Adrenal gland (tissue), 12 donors: ENCODE measurements around the gene DNAH3. TPM values are rescaled to one million over a fixed set of nuclear protein-coding genes. Genes with fewer than 3 reads are reported as not detected.
A peak's percentile ranks its signal among the peaks of the same experiment; 100 is the strongest.
"Not testable (repeated sequence)": the region's sequence is repeated elsewhere in the genome, so short reads cannot be mapped to it uniquely, and the experiment has no call there.

Source experiments
- DNase-seq, 7 donors: peaks; one replicate each; pipeline ENCODE4 v3.0.0-alpha.2; 2019 to 2020
- H3K27ac ChIP-seq, 5 donors: fragments of 200-600 bp; sonication (generic) in 4 of 5; 1 replicate in 3 of 5; 2 replicates in 2 of 5; pipeline versions ENCODE4 v1.5.1 to v1.8.0; 2016 to 2020; ENCODE audit warnings: mild to moderate bottlenecking in 1 of 5
- H3K27me3 ChIP-seq: fragments of 200-600 bp; 2 replicates; pipeline ENCODE4 v1.8.0; 2021
- H3K36me3 ChIP-seq, 2 donors: fragments of 200-600 bp; replicated peaks in 1 of 2; 1 replicate in 1 of 2; 2 replicates in 1 of 2; pipeline versions ENCODE4 v1.5.1 to v1.8.0; 2018 to 2022
- H3K4me1 ChIP-seq, 2 donors: fragments of 200-600 bp; replicated peaks in 1 of 2; 1 replicate in 1 of 2; 2 replicates in 1 of 2; pipeline versions ENCODE4 v1.5.1 to v1.8.0; 2018 to 2021
- H3K4me3 ChIP-seq, 4 donors: fragments of 200-600 bp; sonication (generic) in 3 of 4; one replicate each; pipeline ENCODE4 v1.5.1; 2016 to 2018
- H3K9me3 ChIP-seq, 3 donors: fragments of 200-600 bp; sonication (generic) in 1 of 3; replicated peaks in 1 of 3; 1 replicate in 2 of 3; 2 replicates in 1 of 3; pipeline versions ENCODE4 v1.5.1 to v1.8.0; 2016 to 2021
- CTCF ChIP-seq, 6 experiments: fragments of 450-650 bp in 4 of 6; fragments of 200-600 bp in 2 of 6; sonication (generic) in 1 of 6; IDR thresholded peaks; 1 replicate in 5 of 6; 2 replicates in 1 of 6; pipeline versions ENCODE4 v1.5.1 to v1.8.0; 2016 to 2021; ENCODE audit warnings: antibody characterized with exemption in 6 of 6, mild to moderate bottlenecking in 2 of 6, moderate library complexity in 1 of 6
- POLR2A ChIP-seq, 2 donors: fragments of 450-650 bp; IDR thresholded peaks; one replicate each; pipeline ENCODE4 v1.6.1; 2017; ENCODE audit warnings: antibody characterized with exemption in 2 of 2, mild to moderate bottlenecking in 2 of 2, moderate library complexity in 1 of 2
- WGBS, 4 donors: extraction: QIAGEN DNeasy Blood & Tissue Kit in 2 of 4; methylation state at CpG; one replicate each; pipeline versions ENCODE4 v1.1.5 to v1.1.7; 2013 to 2017; 5-methylcytosine and 5-hydroxymethylcytosine counted together
- intact Hi-C, 2 donors: fragments of 100-400 bp; cut with DNase I; formaldehyde crosslinking; loops; one replicate each; pipeline versions ENCODE4 v1.14.1 to v1.15.0; 2022 to 2023
- polyA plus RNA-seq, 3 donors: library from polyadenylated mRNA; stranded (reverse); fragments of 200-250 nt in 2 of 3; fragments of 350-450 nt in 1 of 3; fragmentation: Illumina TruSeq in 1 of 3; extraction: RNeasy Lipid Tissue Mini Kit (QIAGEN cat#74804) in 1 of 3; gene quantifications; one replicate each; pipeline ENCODE4 v1.2.3, GENCODE V29; 2013 to 2014
- total RNA-seq, 9 donors: library from RNA; depleted of rRNA in 4 of 9; stranded (reverse); fragments of >200 nt in 4 of 9; fragments of 120-200 nt in 1 of 9; fragmentation: NEBNext Ultra II Directional in 1 of 9; extraction: Animal tissue kit (Norgen Biotek cat#: 25700) in 1 of 9; gene quantifications; one replicate each; pipeline versions ENCODE4 v1.1.0 to v1.2.4, GENCODE V29; 2013 to 2023
- donor health status: healthy with polysubstance abuse.
- donor health status: Bipolar disorder and iron deficiency.
- donor health status: DM: yes; HTN: yes; CAD: no.
- donor health status: DM: no; HTN: no; CAD: no.
- donor health status: DM: no; HTN: no; CAD: no.
- donor health status: DM: yes; HTN: yes; CAD: no.

The DNAH3 gene
- total and polyA plus RNA-seq, 12 donors = 0.06 to 0.40 (median 0.20) TPM; not detected in 6

GRCh38 chr16:21172650-21173049 lies 22.0 kb upstream of the DNAH3 start:
- Histone ChIP-seq H3K27ac (no peak overlapping the region), H3K9me3 (no peaks in the 10 kb centered on the region), H3K4me3 (no peak overlapping the region), H3K36me3 (peaks cover 0 to 53% of the 10 kb centered on the region in 2 donors), H3K27me3 (no peaks in the 10 kb centered on the region), H3K4me1 (no peaks in the 10 kb centered on the region)
- no peak for DNase-seq
- TF ChIP-seq POLR2A (IDR thresholded peaks at IDR 0.05) (no peak), CTCF (IDR thresholded peaks at IDR 0.05) (no peak)
- intact Hi-C loops = no loop called here
- 83 to 96% (median 92%) methylated on average over 3 of the region's 3 CpGs for WGBS, 4 donors

GRCh38 chr16:21170116-21170515 lies 19.5 kb upstream of the DNAH3 start:
- intact Hi-C loops, H3K27me3 ChIP-seq, H3K27ac ChIP-seq, DNase-seq, H3K4me1 ChIP-seq, H3K4me3 ChIP-seq, H3K9me3 ChIP-seq: not testable (repeated sequence)
- peaks cover 0 to 45% of the 10 kb centered on the region in 2 donors for H3K36me3 ChIP-seq
- 89 to 98% (median 95%) methylated on average over 7 to 8 of the region's 8 CpGs for WGBS, 4 donors

- Histone ChIP-seq H3K9me3 (no peaks in the 10 kb centered on the region), H3K27ac (no peak overlapping the region), H3K4me1 (peaks cover 2 to 3% of the 10 kb centered on the region in 2 donors), H3K36me3 (peaks cover 0 to 39% of the 10 kb centered on the region in 2 donors), H3K4me3 (no peak overlapping the region), H3K27me3 (no peaks in the 10 kb centered on the region)
- intact Hi-C loops = no loop called here
- 76 to 85% (median 81%) methylated on average over 4 to 5 of the region's 5 CpGs for WGBS, 4 donors
- TF ChIP-seq POLR2A (IDR thresholded peaks at IDR 0.05) (no peak), CTCF (IDR thresholded peaks at IDR 0.05) (no peak)
- DNase-seq = peak in 1 of 7 donors; percentile 34
Observed at GRCh38 chr16:21169249-21169981, 18.8 kb upstream of the DNAH3 start.

GRCh38 chr16:21167929-21168602 lies 17.4 kb upstream of the DNAH3 start:
- Histone ChIP-seq H3K4me3 (no peak overlapping the region), H3K27ac (no peak overlapping the region), H3K4me1 (peaks cover 12 to 16% of the 10 kb centered on the region in 2 donors), H3K36me3 (peaks cover 0 to 35% of the 10 kb centered on the region in 2 donors), H3K9me3 (no peaks in the 10 kb centered on the region), H3K27me3 (no peaks in the 10 kb centered on the region)
- DNase-seq = no peak
- intact Hi-C loops = no loop called here
- TF ChIP-seq CTCF (IDR thresholded peaks at IDR 0.05) (no peak), POLR2A (IDR thresholded peaks at IDR 0.05) (no peak)
- 98% methylated on average over 12 of the region's 12 CpGs for WGBS, 4 donors
